HG03045 (cell line): ENCODE data around the gene SYK.

Experiments used
- ATAC-seq: cut with Tn5 transposase; IDR thresholded peaks from one replicate; pipeline ENCODE4 v1.9.1; 2021; ENCODE audit warnings: mild to moderate bottlenecking, moderate library complexity; ENCODE audit not compliant: unreplicated experiment

The SYK gene

GRCh38 chr9:90846770-90847419 lies 45.3 kb downstream of the SYK start:
- ATAC-seq = no peak

- ATAC-seq = no peak
These were observed 46.4 kb downstream of the SYK start for GRCh38 chr9:90847971-90848370.

- ATAC-seq = no peak
These were observed 47.2 kb downstream of the SYK start for GRCh38 chr9:90848866-90849265.

GRCh38 chr9:90851444-90851843 lies 49.8 kb downstream of the SYK start:
- ATAC-seq = no peak

GRCh38 chr9:90853945-90854344 lies 52.3 kb downstream of the SYK start:
- no peak for ATAC-seq

- no peak for ATAC-seq
These were observed 53.1 kb downstream of the SYK start for GRCh38 chr9:90854637-90855175.

- ATAC-seq = no peak
These were observed 53.7 kb downstream of the SYK start for GRCh38 chr9:90855208-90855902.

GRCh38 chr9:90857091-90857490 lies 55.5 kb downstream of the SYK start:
- ATAC-seq = no peak

- no peak for ATAC-seq
These were observed 56.2 kb downstream of the SYK start for GRCh38 chr9:90857855-90858254.

GRCh38 chr9:90858457-90858901 lies 56.9 kb downstream of the SYK start:
- ATAC-seq = no peak

- ATAC-seq = no peak
These were observed 58.8 kb downstream of the SYK start for GRCh38 chr9:90860382-90860781.

- ATAC-seq = no peak
These were observed 59.2 kb downstream of the SYK start for GRCh38 chr9:90860826-90861225.

- ATAC-seq = no peak
These were observed 59.8 kb downstream of the SYK start for GRCh38 chr9:90861380-90861779.

- no peak for ATAC-seq
These were observed 60.5 kb downstream of the SYK start for GRCh38 chr9:90861826-90862740.

- ATAC-seq = no peak
These were observed 63.2 kb downstream of the SYK start for GRCh38 chr9:90864779-90865178.

GRCh38 chr9:90867101-90867500 lies 65.5 kb downstream of the SYK start:
- no peak for ATAC-seq

GRCh38 chr9:90868555-90868954 lies 66.9 kb downstream of the SYK start:
- ATAC-seq = no peak

GRCh38 chr9:90869361-90869760 lies 67.7 kb downstream of the SYK start:
- no peak for ATAC-seq

GRCh38 chr9:90870621-90871326 lies 69.2 kb downstream of the SYK start:
- ATAC-seq = no peak

- ATAC-seq = no peak
These were observed 69.8 kb downstream of the SYK start for GRCh38 chr9:90871327-90871935.
